Ovary (tissue), 3 donors: ENCODE data around the gene MED13.

Experiments used
- EP300 ChIP-seq: sonication (generic); formaldehyde crosslinking; IDR thresholded peaks from one replicate; pipeline ENCODE4 v1.6.1; 2017; ENCODE audit warnings: antibody characterized with exemption
- POLR2A ChIP-seq: fragments of 450-650 bp; IDR thresholded peaks from one replicate; pipeline ENCODE4 v1.6.1; 2017; ENCODE audit warnings: antibody characterized with exemption, mild to moderate bottlenecking, moderate library complexity
- TF ChIP-seq, protein P1 (sequence below), 3 donors: fragments of 450-650 bp in 2 of 3; fragments of 200-600 bp in 1 of 3; IDR thresholded peaks; one replicate each; pipeline versions ENCODE4 v1.5.1 to v1.8.0; 2016 to 2022; ENCODE audit warnings: antibody characterized with exemption in 3 of 3, mild to moderate bottlenecking in 1 of 3
- donor health status: DM: no; HTN: no; CAD: no.

DNA sequence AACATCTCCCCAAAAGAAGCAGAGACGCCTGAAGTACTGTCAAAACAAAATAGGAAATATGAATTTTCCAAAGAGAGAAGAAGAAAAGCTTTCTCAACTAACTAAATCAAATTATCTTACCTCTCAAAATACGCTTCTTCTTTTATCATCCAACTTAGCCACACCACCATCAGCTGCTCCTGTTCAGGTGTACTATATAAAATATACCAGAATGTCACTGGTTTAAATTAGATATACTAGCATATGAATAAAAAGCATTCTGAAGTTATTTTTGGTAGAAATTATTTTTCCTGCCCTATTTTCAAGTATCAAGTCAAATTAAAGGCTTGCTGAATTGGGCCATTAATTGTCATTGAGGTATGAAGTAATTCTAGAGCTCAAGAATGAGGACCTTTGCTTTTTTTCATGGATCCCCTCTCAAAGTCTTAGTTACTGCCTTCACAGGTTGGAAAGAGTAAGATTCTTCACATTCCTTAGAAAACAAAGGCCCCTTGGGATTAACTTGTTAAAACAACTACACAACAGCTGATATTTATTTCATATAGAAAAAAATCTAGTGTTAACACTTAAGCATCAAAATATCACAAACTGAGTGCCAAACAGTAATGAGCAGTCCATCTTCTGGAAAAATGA is 167.4 kb downstream of the MED13 start:
- TF ChIP-seq, protein P1, sequence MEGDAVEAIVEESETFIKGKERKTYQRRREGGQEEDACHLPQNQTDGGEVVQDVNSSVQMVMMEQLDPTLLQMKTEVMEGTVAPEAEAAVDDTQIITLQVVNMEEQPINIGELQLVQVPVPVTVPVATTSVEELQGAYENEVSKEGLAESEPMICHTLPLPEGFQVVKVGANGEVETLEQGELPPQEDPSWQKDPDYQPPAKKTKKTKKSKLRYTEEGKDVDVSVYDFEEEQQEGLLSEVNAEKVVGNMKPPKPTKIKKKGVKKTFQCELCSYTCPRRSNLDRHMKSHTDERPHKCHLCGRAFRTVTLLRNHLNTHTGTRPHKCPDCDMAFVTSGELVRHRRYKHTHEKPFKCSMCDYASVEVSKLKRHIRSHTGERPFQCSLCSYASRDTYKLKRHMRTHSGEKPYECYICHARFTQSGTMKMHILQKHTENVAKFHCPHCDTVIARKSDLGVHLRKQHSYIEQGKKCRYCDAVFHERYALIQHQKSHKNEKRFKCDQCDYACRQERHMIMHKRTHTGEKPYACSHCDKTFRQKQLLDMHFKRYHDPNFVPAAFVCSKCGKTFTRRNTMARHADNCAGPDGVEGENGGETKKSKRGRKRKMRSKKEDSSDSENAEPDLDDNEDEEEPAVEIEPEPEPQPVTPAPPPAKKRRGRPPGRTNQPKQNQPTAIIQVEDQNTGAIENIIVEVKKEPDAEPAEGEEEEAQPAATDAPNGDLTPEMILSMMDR (IDR thresholded peaks at IDR 0.05), result no peak
- no peak for TF ChIP-seq EP300
- no peak for TF ChIP-seq POLR2A
